H9 (cell line): ENCODE measurements around the gene ADRB1. TPM values are rescaled to one million over a fixed set of nuclear protein-coding genes. Genes with fewer than 3 reads are reported as not detected.

Experiments used
- DNase-seq: peaks from one replicate; pipeline ENCODE4 v3.0.0-alpha.2; 2017
- H2AFZ ChIP-seq: one replicate; pipeline ENCODE4 v1.6.1; 2013; ENCODE audit warnings: mild to moderate bottlenecking, low read length, control low read depth, moderate library complexity
- H2AK5ac ChIP-seq: 2 replicates; pipeline ENCODE4 v1.6.1; 2013; ENCODE audit warnings: low read length, control low read depth, mixed read lengths; ENCODE audit not compliant: insufficient read length
- H2BK120ac ChIP-seq: one replicate; pipeline ENCODE4 v1.6.1; 2013; ENCODE audit warnings: low read depth, mild to moderate bottlenecking, low read length, control low read depth, inconsistent platforms; ENCODE audit not compliant: poor library complexity, severe bottlenecking
- H2BK12ac ChIP-seq: 2 replicates; pipeline ENCODE4 v1.6.1; 2013; ENCODE audit warnings: low read length, control low read depth, mixed read lengths, low read depth; ENCODE audit not compliant: insufficient read length
- H2BK15ac ChIP-seq: 2 replicates; pipeline ENCODE4 v1.6.1; 2013; ENCODE audit warnings: low read depth, low read length, control low read depth
- H2BK20ac ChIP-seq: one replicate; pipeline ENCODE4 v1.6.1; 2013; ENCODE audit warnings: low read depth, mild to moderate bottlenecking, low read length, control low read depth, inconsistent platforms; ENCODE audit not compliant: poor library complexity, severe bottlenecking
- H2BK5ac ChIP-seq: 2 replicates; pipeline ENCODE4 v1.6.1; 2013; ENCODE audit warnings: low read length, control low read depth, mixed read lengths; ENCODE audit not compliant: insufficient read length
- H3K14ac ChIP-seq: 2 replicates; pipeline ENCODE4 v1.6.1; 2013; ENCODE audit warnings: low read length, control low read depth; ENCODE audit not compliant: insufficient read depth
- H3K18ac ChIP-seq: 2 replicates; pipeline ENCODE4 v1.6.1; 2013; ENCODE audit warnings: low read depth, mild to moderate bottlenecking, mixed read lengths, low read length, control low read depth; ENCODE audit not compliant: insufficient read length
- H3K23ac ChIP-seq: 2 replicates; pipeline ENCODE4 v1.6.1; 2013; ENCODE audit warnings: low read length, control low read depth, mixed read lengths, low read depth; ENCODE audit not compliant: insufficient read length
- H3K23me2 ChIP-seq: 2 replicates; pipeline ENCODE4 v1.6.1; 2013; ENCODE audit warnings: low read depth, mild to moderate bottlenecking, mixed read lengths, low read length, control low read depth; ENCODE audit not compliant: insufficient read length, poor library complexity, severe bottlenecking
- H3K27ac ChIP-seq: 2 replicates; pipeline ENCODE4 v1.5.1; 2013; ENCODE audit warnings: low read length, control low read depth, mixed read lengths, low read depth; ENCODE audit not compliant: insufficient read length
- H3K27me3 ChIP-seq: 2 replicates; pipeline ENCODE4 v1.6.1; 2013; ENCODE audit warnings: low read length, control low read depth, inconsistent platforms; ENCODE audit not compliant: insufficient read depth
- H3K4ac ChIP-seq: 2 replicates; pipeline ENCODE4 v1.6.1; 2013; ENCODE audit warnings: low read depth, mild to moderate bottlenecking, control low read depth, inconsistent platforms, low read length, moderate library complexity
- H3K4me1 ChIP-seq: 2 replicates; pipeline ENCODE4 v1.6.1; 2013; ENCODE audit warnings: low read length, control low read depth, inconsistent platforms; ENCODE audit not compliant: insufficient read depth
- H3K4me2 ChIP-seq: 2 replicates; pipeline ENCODE4 v1.6.1; 2013; ENCODE audit warnings: low read length, control low read depth, mixed read lengths; ENCODE audit not compliant: insufficient read length, insufficient read depth
- H3K56ac ChIP-seq: 2 replicates; pipeline ENCODE4 v1.6.1; 2013; ENCODE audit warnings: low read depth, mild to moderate bottlenecking, mixed read lengths, low read length, control low read depth; ENCODE audit not compliant: insufficient read length
- H3K79me1 ChIP-seq: 2 replicates; pipeline ENCODE4 v1.6.1; 2013; ENCODE audit warnings: low read depth, mild to moderate bottlenecking, moderate library complexity, low read length, control low read depth, inconsistent platforms; ENCODE audit not compliant: insufficient read depth, poor library complexity, severe bottlenecking
- H3K79me2 ChIP-seq: 2 replicates; pipeline ENCODE4 v1.6.1; 2013; ENCODE audit warnings: low read length, control low read depth, inconsistent platforms; ENCODE audit not compliant: insufficient read depth
- H3K9ac ChIP-seq: 2 replicates; pipeline ENCODE4 v1.6.1; 2013; ENCODE audit warnings: low read length, control low read depth, mixed read lengths; ENCODE audit not compliant: insufficient read length; ENCODE audit errors: extremely low read depth
- H3K9me3 ChIP-seq: one replicate; pipeline ENCODE4 v1.6.1; 2013; ENCODE audit warnings: low read depth, low read length, inconsistent platforms; ENCODE audit not compliant: control insufficient read depth
- H3T11ph ChIP-seq: one replicate; pipeline ENCODE4 v1.6.1; 2013; ENCODE audit warnings: mild to moderate bottlenecking, low read length, control low read depth, inconsistent platforms
- H4K20me1 ChIP-seq: one replicate; pipeline ENCODE4 v1.6.1; 2013; ENCODE audit not compliant: control insufficient read depth, insufficient read length, insufficient read depth
- H4K5ac ChIP-seq: 2 replicates; pipeline ENCODE4 v1.6.1; 2013; ENCODE audit warnings: low read depth, mild to moderate bottlenecking, mixed read lengths, low read length, control low read depth; ENCODE audit not compliant: insufficient read length
- H4K8ac ChIP-seq: replicated peaks from 2 replicates; pipeline ENCODE4 v1.6.1; 2013; ENCODE audit warnings: low read length, control low read depth, mixed read lengths, low read depth; ENCODE audit not compliant: insufficient read length
- H4K91ac ChIP-seq: 2 replicates; pipeline ENCODE4 v1.6.1; 2013; ENCODE audit warnings: low read depth, mild to moderate bottlenecking, moderate library complexity, mixed read lengths, low read length, control low read depth; ENCODE audit not compliant: insufficient read length
- H3K27ac Mint-ChIP-seq, 3 experiments: 2 replicates in 2 of 3; 3 replicates in 1 of 3; pipeline ENCODE4 v1.8.0; 2020 to 2021; ENCODE audit warnings: mixed read lengths in 3 of 3, mild to moderate bottlenecking in 1 of 3, moderate library complexity in 1 of 3
- H3K27me3 Mint-ChIP-seq: 2 replicates; pipeline ENCODE4 v1.8.0; 2021; ENCODE audit warnings: low read depth, mild to moderate bottlenecking, moderate library complexity, mixed read lengths
- H3K36me3 Mint-ChIP-seq, 3 experiments: 2 replicates in 2 of 3; 3 replicates in 1 of 3; pipeline ENCODE4 v1.8.0; 2020 to 2021; ENCODE audit warnings: low read depth in 3 of 3, mixed read lengths in 3 of 3; ENCODE audit not compliant: insufficient read depth in 1 of 3
- H3K4me1 Mint-ChIP-seq, 2 experiments: 2 replicates each; pipeline ENCODE4 v1.8.0; 2020; ENCODE audit warnings: mixed read lengths in 2 of 2
- H3K4me3 Mint-ChIP-seq, 2 experiments: 2 replicates in 1 of 2; 3 replicates in 1 of 2; pipeline ENCODE4 v1.8.0; 2020 to 2021; ENCODE audit warnings: mild to moderate bottlenecking in 2 of 2, mixed read lengths in 2 of 2, moderate library complexity in 1 of 2
- H3K9me3 Mint-ChIP-seq, 2 experiments: 2 replicates in 1 of 2; 3 replicates in 1 of 2; pipeline ENCODE4 v1.8.0; 2020; ENCODE audit warnings: mild to moderate bottlenecking in 2 of 2, mixed read lengths in 2 of 2, moderate library complexity in 1 of 2
- CTCF ChIP-seq: fragments of 200-600 bp; sonication (generic); conservative IDR thresholded peaks from 3 replicates; pipeline ENCODE4 v1.8.0; 2021; ENCODE audit warnings: antibody characterized with exemption, mild to moderate bottlenecking
- WGBS: extraction: QIAGEN DNeasy Blood & Tissue Kit; methylation state at CpG from one replicate; pipeline ENCODE4 v1.1.7; 2013; ENCODE audit warnings: missing lambda C conversion rate, low lambda C conversion rate, mixed read lengths; ENCODE audit not compliant: insufficient read length; ENCODE audit errors: extremely low coverage; 5-methylcytosine and 5-hydroxymethylcytosine counted together
- total RNA-seq: library from RNA; stranded (reverse); gene quantifications from 2 replicates; pipeline ENCODE4 v1.2.1, GENCODE V29; 2021

ADRB1 gene
- total RNA-seq, 1 experiment from 2014 or later: 0.13 TPM

- H3K14ac ChIP-seq: no peak overlapping the region
- no peak overlapping the region for H3K27ac ChIP-seq
- no peak overlapping the region for H3K4ac ChIP-seq
- H3K27me3 Mint-ChIP-seq: peaks cover 8% of the 10 kb centered on the region
- H2BK120ac ChIP-seq: no peak overlapping the region
- no peak overlapping the region for H3K9ac ChIP-seq
- H3K4me3 Mint-ChIP-seq: no peak overlapping the region
- WGBS: no CpG with 5 or more reads among the region's 5 CpGs
- no peak overlapping the region for H2BK12ac ChIP-seq
- H4K8ac ChIP-seq: no peak overlapping the region
- no peak overlapping the region for H3K18ac ChIP-seq
- no peak overlapping the region for H2BK5ac ChIP-seq
- no peaks in the 10 kb centered on the region for H3K9me3 ChIP-seq
- no peaks in the 10 kb centered on the region for H3K9me3 Mint-ChIP-seq
- H2AK5ac ChIP-seq: no peak overlapping the region
- no peak overlapping the region for H4K5ac ChIP-seq
- H2BK20ac ChIP-seq: no peak overlapping the region
- no peaks in the 10 kb centered on the region for H3K4me1 ChIP-seq
- TF ChIP-seq CTCF: no peak
- H3K79me1 ChIP-seq: no peaks in the 10 kb centered on the region
- H2AFZ ChIP-seq: no peak overlapping the region
- no peak overlapping the region for H3T11ph ChIP-seq
- no peak overlapping the region for H3K27ac Mint-ChIP-seq
- H4K91ac ChIP-seq: no peak overlapping the region
- no peaks in the 10 kb centered on the region for H3K36me3 Mint-ChIP-seq
- H3K4me2 ChIP-seq: no peak overlapping the region
- DNase-seq: no peak
- H3K27me3 ChIP-seq: no peaks in the 10 kb centered on the region
- H3K23ac ChIP-seq: no peak overlapping the region
- H3K79me2 ChIP-seq: no peaks in the 10 kb centered on the region
- H4K20me1 ChIP-seq: no peaks in the 10 kb centered on the region
- no peaks in the 10 kb centered on the region for H3K4me1 Mint-ChIP-seq
- no peaks in the 10 kb centered on the region for H3K23me2 ChIP-seq
- no peak overlapping the region for H3K56ac ChIP-seq
- H2BK15ac ChIP-seq: no peak overlapping the region
Measured at GRCh38 chr10:114009281-114009996, 34.2 kb upstream of the ADRB1 start.
